PC-9 (cell line): ENCODE data around the gene PARP9.

Experiments
- EZH2 ChIP-seq: fragments of 200-600 bp; sonication (generic); IDR thresholded peaks from 2 replicates; pipeline ENCODE4 v1.8.0; 2017; ENCODE audit warnings: antibody characterized with exemption, low read depth
- TF ChIP-seq, protein P1 (sequence below): fragments of 200-600 bp; sonication (generic); conservative IDR thresholded peaks from 2 replicates; pipeline ENCODE4 v1.6.1; 2017; ENCODE audit warnings: mixed run types, antibody characterized with exemption, mild to moderate bottlenecking, moderate library complexity

DNA sequence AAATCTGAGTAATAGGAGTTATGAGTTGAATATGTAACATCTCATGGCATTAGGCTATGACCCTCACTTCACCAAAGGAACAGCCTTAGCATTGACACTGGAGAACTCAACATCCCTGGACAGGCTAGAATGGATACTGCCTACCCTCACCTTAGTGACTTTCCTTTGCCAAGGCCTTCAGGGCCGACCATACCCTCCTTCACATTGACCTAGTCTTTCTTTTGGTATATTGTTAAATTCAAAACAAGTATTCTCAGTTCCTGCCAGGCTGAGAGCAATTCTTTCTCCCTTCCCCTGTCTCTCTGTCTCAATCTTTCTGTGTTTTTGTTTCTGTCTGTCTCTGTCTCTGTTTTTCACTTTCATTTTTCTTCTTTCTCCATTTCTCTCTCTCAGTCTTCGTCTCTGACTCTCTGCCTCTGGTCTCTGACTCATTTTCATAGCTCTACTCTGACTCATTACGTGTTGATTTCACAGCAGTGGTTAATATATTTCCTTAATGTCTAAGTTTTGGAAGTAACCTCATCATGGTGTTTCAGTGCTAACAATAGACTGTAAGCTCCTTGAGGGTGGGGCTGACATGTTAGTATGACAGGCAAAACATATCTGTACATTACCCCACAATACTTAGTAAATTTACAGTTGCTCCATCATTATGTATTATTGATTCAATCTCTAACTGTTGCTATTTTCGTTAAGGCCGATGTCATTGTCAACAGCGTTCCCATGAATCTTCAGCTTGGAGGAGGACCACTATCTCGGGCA, 45.9 kb upstream of the PARP9 start:
- TF ChIP-seq, protein P1, sequence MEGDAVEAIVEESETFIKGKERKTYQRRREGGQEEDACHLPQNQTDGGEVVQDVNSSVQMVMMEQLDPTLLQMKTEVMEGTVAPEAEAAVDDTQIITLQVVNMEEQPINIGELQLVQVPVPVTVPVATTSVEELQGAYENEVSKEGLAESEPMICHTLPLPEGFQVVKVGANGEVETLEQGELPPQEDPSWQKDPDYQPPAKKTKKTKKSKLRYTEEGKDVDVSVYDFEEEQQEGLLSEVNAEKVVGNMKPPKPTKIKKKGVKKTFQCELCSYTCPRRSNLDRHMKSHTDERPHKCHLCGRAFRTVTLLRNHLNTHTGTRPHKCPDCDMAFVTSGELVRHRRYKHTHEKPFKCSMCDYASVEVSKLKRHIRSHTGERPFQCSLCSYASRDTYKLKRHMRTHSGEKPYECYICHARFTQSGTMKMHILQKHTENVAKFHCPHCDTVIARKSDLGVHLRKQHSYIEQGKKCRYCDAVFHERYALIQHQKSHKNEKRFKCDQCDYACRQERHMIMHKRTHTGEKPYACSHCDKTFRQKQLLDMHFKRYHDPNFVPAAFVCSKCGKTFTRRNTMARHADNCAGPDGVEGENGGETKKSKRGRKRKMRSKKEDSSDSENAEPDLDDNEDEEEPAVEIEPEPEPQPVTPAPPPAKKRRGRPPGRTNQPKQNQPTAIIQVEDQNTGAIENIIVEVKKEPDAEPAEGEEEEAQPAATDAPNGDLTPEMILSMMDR = no peak
- no peak for TF ChIP-seq EZH2
